ENCODE results near the gene BSDC1.
A peak's percentile ranks its signal among the peaks of the same experiment; 100 is the strongest.

BSDC1 gene

DNA sequence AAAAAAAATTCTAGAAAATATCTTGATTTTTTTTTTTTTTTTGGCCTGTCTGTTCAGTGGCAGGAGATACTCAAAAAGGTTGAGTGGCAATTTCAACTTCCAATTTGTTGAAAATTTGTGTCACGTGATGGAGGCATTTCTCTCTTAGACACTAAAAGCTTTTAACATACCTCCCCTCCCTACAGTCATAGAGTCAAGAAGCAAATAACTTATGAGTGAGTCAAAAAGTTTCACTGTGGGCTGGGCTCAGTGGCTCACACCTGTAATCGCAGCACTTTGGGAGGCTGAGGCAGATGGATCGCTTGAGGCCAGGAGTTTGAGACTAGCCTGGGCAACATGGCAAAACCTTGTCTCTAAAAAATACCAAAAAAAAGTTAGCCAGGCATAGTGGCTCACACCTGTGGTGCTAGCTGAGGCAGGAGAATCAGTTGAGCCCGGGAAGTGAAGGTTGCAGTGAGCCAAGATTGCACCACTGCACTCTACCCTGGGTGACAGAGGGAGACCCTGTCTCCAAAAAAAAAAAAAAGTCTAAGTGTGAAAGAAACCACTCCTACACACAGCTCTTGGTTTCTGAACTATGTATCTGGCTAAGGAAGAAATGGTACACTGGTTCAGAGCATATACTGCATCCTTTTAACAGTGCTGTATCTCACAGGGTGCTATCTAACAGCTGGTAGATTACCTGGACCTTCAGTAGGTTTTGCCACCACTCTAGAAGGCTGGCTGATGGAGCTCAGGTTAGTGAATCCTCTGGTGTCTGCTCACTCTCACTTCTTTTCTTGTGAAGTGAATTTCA is 11.6 kb upstream of the BSDC1 start:
- WGBS (ENCODE audit: extremely low coverage, insufficient coverage, insufficient read length): no CpG with 5 or more reads among the region's 4 CpGs
- H3K4ac ChIP-seq (ENCODE audit: low read depth, low read length): no peak overlapping the region
- H2BK5ac ChIP-seq (ENCODE audit: low read depth, low read length, poor library complexity): no peak overlapping the region
- H3K9ac ChIP-seq (ENCODE audit: low read length): no peak overlapping the region
- H3K27ac ChIP-seq (ENCODE audit: low read depth, low read length): no peak overlapping the region
- H3K18ac ChIP-seq (ENCODE audit: low read length): no peak overlapping the region
- H2BK12ac ChIP-seq (ENCODE audit: low read length): no peak overlapping the region
- no peaks in the 10 kb centered on the region for H3K36me3 ChIP-seq (ENCODE audit: control insufficient read depth in 1 of 2, insufficient read depth in 2 of 2, low read length in 2 of 2)
- no peak overlapping the region for H2AFZ ChIP-seq (ENCODE audit: insufficient read depth, low read length, poor library complexity)
- peaks cover 0 to 6% of the 10 kb centered on the region in 2 experiments for H3K4me1 ChIP-seq (ENCODE audit: control insufficient read depth in 1 of 2, insufficient read depth in 2 of 2, low read length in 2 of 2)
- H3K27me3 ChIP-seq (ENCODE audit: insufficient read depth, low read length): no peaks in the 10 kb centered on the region
- no peak overlapping the region for H4K91ac ChIP-seq (ENCODE audit: low read depth, low read length)
- no peak overlapping the region for H4K12ac ChIP-seq (ENCODE audit: low read depth, low read length)
- no peak overlapping the region for H3K4me3 ChIP-seq (ENCODE audit: low read depth, low read length)
- DNase-seq: peak; percentile 24 to 73
- no peak overlapping the region for H2AK5ac ChIP-seq (ENCODE audit: low read length)
- H3K9me3 ChIP-seq (ENCODE audit: insufficient read depth, low read depth, low read length): peaks cover 2% of the 10 kb centered on the region
- H3K79me1 ChIP-seq (ENCODE audit: low read length): peaks cover 3% of the 10 kb centered on the region
- H2BK120ac ChIP-seq (ENCODE audit: insufficient read depth, low read length, poor library complexity): no peak overlapping the region
- no peak overlapping the region for H3K14ac ChIP-seq (ENCODE audit: low read length)
- H3K23ac ChIP-seq (ENCODE audit: low read length): no peak overlapping the region
- no peaks in the 10 kb centered on the region for H3K79me2 ChIP-seq (ENCODE audit: control insufficient read depth, insufficient read depth, low read length, poor library complexity)
- no peak overlapping the region for H3K4me2 ChIP-seq (ENCODE audit: low read length)
- no peak overlapping the region for H4K8ac ChIP-seq (ENCODE audit: low read depth, low read length)

DNA sequence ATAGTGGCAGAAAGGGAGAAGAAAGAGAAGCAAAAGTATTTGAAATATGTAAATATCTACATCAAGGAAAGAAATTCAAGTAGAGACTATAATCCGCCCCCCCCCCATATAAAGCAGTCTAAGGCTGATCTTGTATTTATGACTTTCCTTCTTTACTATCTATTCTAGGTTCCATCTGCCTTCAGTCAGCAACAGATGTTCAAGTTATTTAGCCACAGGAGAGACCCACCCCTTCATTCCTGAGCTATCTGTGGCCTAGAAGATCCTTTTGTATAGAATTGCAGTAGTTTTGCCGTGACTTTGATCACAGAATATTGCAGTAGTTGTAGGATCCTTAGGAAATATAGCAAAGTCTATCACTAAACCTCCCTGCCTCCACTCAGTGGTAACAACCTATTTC is 10.7 kb upstream of the BSDC1 start:
- H2AFZ ChIP-seq (ENCODE audit: insufficient read depth, low read length, poor library complexity): no peak overlapping the region
- H3K4me2 ChIP-seq (ENCODE audit: low read length): no peak overlapping the region
- no peak overlapping the region for H2AK5ac ChIP-seq (ENCODE audit: low read length)
- H2BK12ac ChIP-seq (ENCODE audit: low read length): no peak overlapping the region
- H3K23ac ChIP-seq (ENCODE audit: low read length): no peak overlapping the region
- peaks cover 0 to 6% of the 10 kb centered on the region in 2 experiments for H3K4me1 ChIP-seq (ENCODE audit: control insufficient read depth in 1 of 2, insufficient read depth in 2 of 2, low read length in 2 of 2)
- no peak overlapping the region for H3K18ac ChIP-seq (ENCODE audit: low read length)
- H3K14ac ChIP-seq (ENCODE audit: low read length): no peak overlapping the region
- peaks cover 3% of the 10 kb centered on the region for H3K79me1 ChIP-seq (ENCODE audit: low read length)
- H2BK5ac ChIP-seq (ENCODE audit: low read depth, low read length, poor library complexity): no peak overlapping the region
- no peak overlapping the region for H3K27ac ChIP-seq (ENCODE audit: low read depth, low read length)
- H3K27me3 ChIP-seq (ENCODE audit: insufficient read depth, low read length): no peaks in the 10 kb centered on the region
- peaks cover 2% of the 10 kb centered on the region for H3K9me3 ChIP-seq (ENCODE audit: insufficient read depth, low read depth, low read length)
- no CpG with 5 or more reads among the region's 2 CpGs for WGBS (ENCODE audit: extremely low coverage, insufficient coverage, insufficient read length)
- H3K4ac ChIP-seq (ENCODE audit: low read depth, low read length): no peak overlapping the region
- H3K4me3 ChIP-seq (ENCODE audit: low read depth, low read length): no peak overlapping the region
- no peak for DNase-seq
- no peak overlapping the region for H2BK120ac ChIP-seq (ENCODE audit: insufficient read depth, low read length, poor library complexity)
- H4K91ac ChIP-seq (ENCODE audit: low read depth, low read length): no peak overlapping the region
- no peak overlapping the region for H3K9ac ChIP-seq (ENCODE audit: low read length)
- H4K12ac ChIP-seq (ENCODE audit: low read depth, low read length): no peak overlapping the region
- no peaks in the 10 kb centered on the region for H3K36me3 ChIP-seq (ENCODE audit: control insufficient read depth in 1 of 2, insufficient read depth in 2 of 2, low read length in 2 of 2)
- no peaks in the 10 kb centered on the region for H3K79me2 ChIP-seq (ENCODE audit: control insufficient read depth, insufficient read depth, low read length, poor library complexity)
- no peak overlapping the region for H4K8ac ChIP-seq (ENCODE audit: low read depth, low read length)

DNA sequence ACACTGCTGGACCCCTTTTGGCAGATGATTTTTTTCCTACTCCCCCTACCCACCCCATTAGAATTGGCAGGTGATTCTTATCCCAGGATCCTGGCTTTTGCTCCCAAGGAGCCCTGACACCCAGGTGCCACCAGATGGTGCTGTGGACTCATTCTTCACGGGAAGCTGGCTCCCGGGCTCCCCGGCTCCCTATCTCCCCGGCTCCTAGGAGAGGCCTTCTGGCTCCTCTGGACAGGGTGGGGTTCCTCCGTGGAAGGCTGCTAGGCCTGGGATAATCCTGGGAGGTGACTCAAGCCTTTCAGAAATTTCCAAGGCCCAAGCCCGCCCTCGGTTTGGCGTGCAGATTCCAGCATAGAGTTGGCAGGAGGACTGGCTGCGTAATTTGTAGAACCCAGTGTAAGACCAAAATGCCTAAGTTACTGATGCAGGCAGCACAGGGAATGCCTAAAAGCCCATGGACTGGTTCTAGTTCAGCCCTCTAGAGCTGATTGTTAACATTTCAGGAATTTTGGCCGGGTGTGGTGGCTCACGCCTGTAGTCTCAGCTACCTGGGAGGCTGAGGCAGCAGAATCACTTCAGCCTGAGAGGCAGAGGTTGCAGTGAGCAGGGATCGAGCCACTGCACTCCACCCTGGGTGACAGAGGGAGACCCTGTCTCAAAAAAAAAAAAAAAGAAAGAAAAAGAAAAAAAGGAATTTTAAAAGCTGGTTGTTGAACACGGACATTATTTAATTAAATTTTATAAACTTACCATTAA is 6.8 kb upstream of the BSDC1 start:
- Histone ChIP-seq H3K23ac (ENCODE audit: low read length) (no peak overlapping the region), H3K14ac (ENCODE audit: low read length) (no peak overlapping the region), H3K27ac (ENCODE audit: low read depth, low read length) (no peak overlapping the region)

DNA sequence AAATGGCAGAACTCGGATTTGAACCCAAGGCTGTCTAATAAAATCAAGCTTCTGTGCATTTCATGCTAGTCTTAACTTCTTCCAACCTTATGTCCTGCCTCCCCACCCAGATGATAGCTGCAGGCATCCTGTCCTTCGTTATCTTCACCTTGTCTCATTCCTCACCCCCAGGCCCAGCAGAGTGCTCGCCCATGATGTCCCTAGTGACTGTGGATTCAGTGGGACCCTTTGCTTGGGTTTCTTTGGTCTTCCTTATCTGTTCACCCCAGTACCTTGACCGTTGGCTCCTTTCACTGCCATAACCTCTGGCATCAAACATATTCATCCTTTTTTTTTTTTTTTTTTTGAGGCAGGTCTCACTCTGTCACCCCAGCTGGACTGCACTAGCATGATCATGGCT is 5.6 kb upstream of the BSDC1 start:
- Histone ChIP-seq H3K79me2 (ENCODE audit: control insufficient read depth, insufficient read depth, low read length, poor library complexity) (no peaks in the 10 kb centered on the region), H3K79me1 (ENCODE audit: low read length) (peaks cover 5% of the 10 kb centered on the region), H3K18ac (ENCODE audit: low read length) (no peak overlapping the region), H2BK12ac (ENCODE audit: low read length) (no peak overlapping the region), H3K36me3 (ENCODE audit: control insufficient read depth in 1 of 2, insufficient read depth in 2 of 2, low read length in 2 of 2) (no peaks in the 10 kb centered on the region), H2BK120ac (ENCODE audit: insufficient read depth, low read length, poor library complexity) (no peak overlapping the region), H4K12ac (ENCODE audit: low read depth, low read length) (no peak overlapping the region), H3K4me3 (ENCODE audit: low read depth, low read length) (no peak overlapping the region), H2BK5ac (ENCODE audit: low read depth, low read length, poor library complexity) (no peak overlapping the region), H3K9me3 (ENCODE audit: insufficient read depth, low read depth, low read length) (no peaks in the 10 kb centered on the region), H3K27me3 (ENCODE audit: insufficient read depth, low read length) (no peaks in the 10 kb centered on the region), H3K14ac (ENCODE audit: low read length) (no peak overlapping the region), H3K4ac (ENCODE audit: low read depth, low read length) (no peak overlapping the region), H3K4me2 (ENCODE audit: low read length) (no peak overlapping the region), H3K9ac (ENCODE audit: low read length) (no peak overlapping the region), H4K8ac (ENCODE audit: low read depth, low read length) (no peak overlapping the region), H3K27ac (ENCODE audit: low read depth, low read length) (no peak overlapping the region), H2AK5ac (ENCODE audit: low read length) (no peak overlapping the region), H2AFZ (ENCODE audit: insufficient read depth, low read length, poor library complexity) (no peak overlapping the region), H3K23ac (ENCODE audit: low read length) (no peak overlapping the region), H3K4me1 (ENCODE audit: control insufficient read depth in 1 of 2, insufficient read depth in 2 of 2, low read length in 2 of 2) (no peaks in the 10 kb centered on the region), H4K91ac (ENCODE audit: low read depth, low read length) (no peak overlapping the region)
- no peak for DNase-seq
- no CpG with 5 or more reads among the region's 4 CpGs for WGBS (ENCODE audit: extremely low coverage, insufficient coverage, insufficient read length)

More for the DNA sequence above, 6.8 kb upstream of the BSDC1 start:
- Histone ChIP-seq H3K4ac (ENCODE audit: low read depth, low read length) (no peak overlapping the region), H2AFZ (ENCODE audit: insufficient read depth, low read length, poor library complexity) (peak overlapping the region; percentile 66), H3K79me1 (ENCODE audit: low read length) (peaks cover 3% of the 10 kb centered on the region), H2BK120ac (ENCODE audit: insufficient read depth, low read length, poor library complexity) (peak overlapping the region; percentile 47), H3K79me2 (ENCODE audit: control insufficient read depth, insufficient read depth, low read length, poor library complexity) (no peaks in the 10 kb centered on the region), H3K18ac (ENCODE audit: low read length) (no peak overlapping the region), H4K8ac (ENCODE audit: low read depth, low read length) (peak overlapping the region; percentile 42), H3K4me1 (ENCODE audit: control insufficient read depth in 1 of 2, insufficient read depth in 2 of 2, low read length in 2 of 2) (peaks cover 0 to 4% of the 10 kb centered on the region in 2 experiments), H2AK5ac (ENCODE audit: low read length) (peak overlapping the region; percentile 87), H4K12ac (ENCODE audit: low read depth, low read length) (peak overlapping the region; percentile 26), H3K27me3 (ENCODE audit: insufficient read depth, low read length) (no peaks in the 10 kb centered on the region), H3K4me2 (ENCODE audit: low read length) (peak overlapping the region; percentile 25), H3K36me3 (ENCODE audit: control insufficient read depth in 1 of 2, insufficient read depth in 2 of 2, low read length in 2 of 2) (no peaks in the 10 kb centered on the region), H3K9ac (ENCODE audit: low read length) (no peak overlapping the region), H3K9me3 (ENCODE audit: insufficient read depth, low read depth, low read length) (no peaks in the 10 kb centered on the region), H2BK12ac (ENCODE audit: low read length) (peak overlapping the region; percentile 72), H3K4me3 (ENCODE audit: low read depth, low read length) (no peak overlapping the region), H4K91ac (ENCODE audit: low read depth, low read length) (peak overlapping the region; percentile 25), H2BK5ac (ENCODE audit: low read depth, low read length, poor library complexity) (no peak overlapping the region)
- peak; percentile 86 to 88 for DNase-seq
- no CpG with 5 or more reads among the region's 13 CpGs for WGBS (ENCODE audit: extremely low coverage, insufficient coverage, insufficient read length)

Measured in trophoblast cell (in vitro differentiated cells and primary cell).